NT2/D1 (cell line): ENCODE measurements around the gene FOXL3.

ENCODE experiments used
- DNase-seq: peaks from one replicate; pipeline ENCODE4 v3.0.0-alpha.2; 2011; ENCODE audit warnings: low read depth, low spot score
- H3K27me3 ChIP-seq: 2 replicates; pipeline ENCODE4 v1.6.0; 2011; ENCODE audit warnings: mild to moderate bottlenecking; ENCODE audit not compliant: insufficient read length, insufficient read depth
- H3K36me3 ChIP-seq: 2 replicates; pipeline ENCODE4 v1.6.1; 2011; ENCODE audit warnings: mild to moderate bottlenecking, low read length, mixed read lengths; ENCODE audit not compliant: insufficient read depth, insufficient read length
- H3K4me1 ChIP-seq: 2 replicates; pipeline ENCODE4 v1.5.1; 2011; ENCODE audit not compliant: insufficient read depth, insufficient read length
- H3K4me3 ChIP-seq: 2 replicates; pipeline ENCODE4 v1.5.1; 2011; ENCODE audit warnings: low read depth; ENCODE audit not compliant: insufficient read length
- H3K9ac ChIP-seq: 2 replicates; pipeline ENCODE4 v1.6.0; 2011; ENCODE audit warnings: low read depth; ENCODE audit not compliant: insufficient read length
- H3K9me3 ChIP-seq: 2 replicates; pipeline ENCODE4 v1.5.1; 2011; ENCODE audit warnings: mild to moderate bottlenecking, low read length; ENCODE audit not compliant: insufficient read depth
- SUZ12 ChIP-seq: IDR thresholded peaks from 2 replicates; pipeline ENCODE4 v1.6.1; 2011; ENCODE audit not compliant: insufficient read length, insufficient read depth; ENCODE audit errors: extremely low read depth
- YY1 ChIP-seq: IDR thresholded peaks from 2 replicates; pipeline ENCODE4 v1.6.1; 2011; ENCODE audit not compliant: insufficient read length, insufficient read depth
- ZNF274 ChIP-seq: IDR thresholded peaks from 2 replicates; pipeline ENCODE4 v1.6.1; 2011; ENCODE audit warnings: mild to moderate bottlenecking, low read depth, low read length

Gene FOXL3

GRCh38 chr7:318476-318875, 28.5 kb downstream of the FOXL3 start:
- Histone ChIP-seq H3K36me3 (no peaks in the 10 kb centered on the region), H3K9me3 (peaks cover 5% of the 10 kb centered on the region; the same call in 1 of the 2 replicates), H3K9ac (no peak overlapping the region), H3K27me3 (peaks cover 16% of the 10 kb centered on the region), H3K4me3 (no peak overlapping the region), H3K4me1 (no peaks in the 10 kb centered on the region)
- DNase-seq: no peak
- no peak for TF ChIP-seq YY1
- no peak for TF ChIP-seq SUZ12
- no peak for TF ChIP-seq ZNF274

GRCh38 chr7:318878-319661, 29.1 kb downstream of the FOXL3 start:
- TF ChIP-seq SUZ12 (no peak), YY1 (no peak), ZNF274 (no peak)
- H3K4me1 ChIP-seq: peaks cover 3% of the 10 kb centered on the region
- no peaks in the 10 kb centered on the region for H3K36me3 ChIP-seq
- no peak for DNase-seq
- no peak overlapping the region for H3K9ac ChIP-seq
- H3K4me3 ChIP-seq: no peak overlapping the region
- H3K9me3 ChIP-seq: peaks cover 5% of the 10 kb centered on the region; the same call in 1 of the 2 replicates
- H3K27me3 ChIP-seq: peaks cover 16% of the 10 kb centered on the region

- TF ChIP-seq ZNF274: no peak
- no peak for TF ChIP-seq SUZ12
- no peak for TF ChIP-seq YY1
- Histone ChIP-seq H3K27me3 (peaks cover 16% of the 10 kb centered on the region), H3K36me3 (no peaks in the 10 kb centered on the region), H3K9ac (no peak overlapping the region), H3K4me3 (no peak overlapping the region), H3K9me3 (peaks cover 5% of the 10 kb centered on the region; the same call in 1 of the 2 replicates), H3K4me1 (peaks cover 5% of the 10 kb centered on the region)
- DNase-seq: no peak
Observed at GRCh38 chr7:320297-320696, 30.3 kb downstream of the FOXL3 start.

GRCh38 chr7:322111-322671, 32.2 kb downstream of the FOXL3 start:
- peaks cover 5% of the 10 kb centered on the region for H3K4me1 ChIP-seq
- peak; percentile 50 for DNase-seq
- peaks cover 16% of the 10 kb centered on the region for H3K27me3 ChIP-seq
- no peaks in the 10 kb centered on the region for H3K36me3 ChIP-seq
- H3K9ac ChIP-seq: no peak overlapping the region
- TF ChIP-seq YY1 (no peak), SUZ12 (no peak), ZNF274 (no peak)
- H3K4me3 ChIP-seq: no peak overlapping the region
- peaks cover 4% of the 10 kb centered on the region; the same call in 1 of the 2 replicates for H3K9me3 ChIP-seq

GRCh38 chr7:322708-323111, 32.7 kb downstream of the FOXL3 start:
- H3K9ac ChIP-seq: no peak overlapping the region
- no peak overlapping the region for H3K4me3 ChIP-seq
- peaks cover 16% of the 10 kb centered on the region for H3K27me3 ChIP-seq
- H3K9me3 ChIP-seq: peaks cover 4% of the 10 kb centered on the region; the same call in 1 of the 2 replicates
- H3K4me1 ChIP-seq: peaks cover 5% of the 10 kb centered on the region
- H3K36me3 ChIP-seq: no peaks in the 10 kb centered on the region
- TF ChIP-seq SUZ12 (no peak), YY1 (no peak), ZNF274 (no peak)
- DNase-seq: no peak

- Histone ChIP-seq H3K9ac (no peak overlapping the region), H3K27me3 (peaks cover 19% of the 10 kb centered on the region), H3K36me3 (no peaks in the 10 kb centered on the region), H3K9me3 (peaks cover 4% of the 10 kb centered on the region; the same call in 1 of the 2 replicates), H3K4me1 (peaks cover 5% of the 10 kb centered on the region), H3K4me3 (no peak overlapping the region)
- DNase-seq: no peak
- TF ChIP-seq SUZ12 (no peak), YY1 (no peak), ZNF274 (no peak)
Observed at GRCh38 chr7:323410-323809, 33.4 kb downstream of the FOXL3 start.

- DNase-seq: no peak
- Histone ChIP-seq H3K4me3 (no peak overlapping the region), H3K36me3 (no peaks in the 10 kb centered on the region), H3K27me3 (peaks cover 19% of the 10 kb centered on the region), H3K4me1 (peaks cover 5% of the 10 kb centered on the region), H3K9ac (no peak overlapping the region), H3K9me3 (peaks cover 4% of the 10 kb centered on the region; the same call in 1 of the 2 replicates)
- no peak for TF ChIP-seq YY1
- TF ChIP-seq ZNF274: no peak
- no peak for TF ChIP-seq SUZ12
Observed at GRCh38 chr7:324011-324410, 34.0 kb downstream of the FOXL3 start.
